Measurements from ENCODE around the gene TNNI2. TPM values are rescaled to one million over a fixed set of nuclear protein-coding genes. Genes with fewer than 3 reads are reported as not detected.

Gene TNNI2
- total and polyA plus RNA-seq, 10 of the 15 experiments (the other 5 are each of a cell fraction or from before 2014, with no cell fraction given) = 0.14 to 0.79 (median 0.37) TPM; not detected in 4

DNA sequence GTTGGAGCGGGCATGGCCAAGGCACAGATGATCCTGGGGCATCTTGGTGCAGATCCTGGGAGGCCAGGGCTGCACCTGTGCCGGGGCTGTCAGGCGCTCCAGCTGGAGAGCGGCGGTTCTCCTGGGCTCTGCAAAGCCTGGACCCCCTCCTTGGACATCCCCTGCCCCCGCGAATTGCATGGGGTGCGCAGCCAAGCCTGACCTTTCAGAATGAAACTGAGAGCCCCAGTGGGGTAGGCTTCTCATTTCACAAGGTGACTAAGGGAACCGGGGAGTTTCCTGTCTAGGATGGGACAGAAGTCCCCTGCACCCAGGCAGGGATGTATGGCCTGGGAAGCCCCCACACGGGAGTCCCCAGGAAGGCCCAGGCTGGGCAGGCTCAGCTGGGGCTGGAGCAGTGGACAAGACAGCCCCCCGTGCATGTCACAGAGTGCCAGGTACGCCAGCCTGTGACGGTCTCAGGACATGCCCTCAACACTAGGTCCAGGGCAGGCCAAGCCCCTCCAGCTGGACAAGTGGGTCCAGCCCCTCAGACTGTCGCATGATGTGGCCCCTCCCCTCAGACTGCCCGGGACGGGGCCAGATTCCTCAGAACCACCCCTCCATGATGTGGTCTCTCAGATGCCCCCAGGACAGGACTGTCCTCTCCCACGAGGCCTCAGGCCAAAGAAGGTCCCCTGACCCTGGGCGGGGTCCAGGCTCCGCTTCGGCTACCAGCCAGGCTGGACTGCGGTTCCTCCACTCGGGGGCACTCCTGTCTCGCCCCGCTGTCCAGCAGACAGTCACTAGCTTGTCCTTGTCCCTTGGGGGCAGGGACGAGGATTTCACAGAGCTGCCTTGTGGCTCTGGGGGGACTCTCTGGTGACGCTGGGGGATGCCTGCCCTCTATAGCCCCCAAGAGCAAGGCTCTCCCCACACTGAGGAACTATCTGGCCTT lies 16.4 kb downstream of the TNNI2 start:
- in situ Hi-C loops (cut with MboI) = loop anchor here (5.0 to 10.0 kb wide), 2 partner anchors 527 to 1010 kb away; partner anchors contain the start of genes POLR2L and TSPAN4
- ChIA-PET CTCF (interaction anchor here (1.1 to 5.5 kb wide), 6 partner anchors 8 to 181 kb away, joined by 3 to 23 read pairs (median 4); no protein-coding TSS in a partner anchor), SMC1A (ENCODE audit: uncharacterized antibody, unreplicated experiment) (interaction anchor here (1.4 to 1.7 kb wide), 3 partner anchors 14 to 161 kb away, joined by 3 to 6 read pairs (median 3); no protein-coding TSS in a partner anchor), RAD21 (ENCODE audit: unreplicated experiment) (interaction anchor here (0.7 to 1.2 kb wide), 4 partner anchors 8 to 145 kb away, joined by 3 read pairs; no protein-coding TSS in a partner anchor), POLR2A (interaction anchor here (0.9 kb wide), 1 partner anchor 39 kb away, joined by 4 read pairs; no protein-coding TSS in a partner anchor)
- DNase-seq (ENCODE audit: low read depth, low spot score) (peak; percentile 55), FAIRE-seq (peak; percentile 89), ATAC-seq (peak; percentile 57)
- Histone ChIP-seq H3K4me1 (ENCODE audit: control insufficient read depth, insufficient read depth, low read length) (peaks cover 49% of the 10 kb centered on the region), H4K20me1 (ENCODE audit: control insufficient read depth, insufficient read depth) (peaks cover 17% of the 10 kb centered on the region; the same call in 1 of the 2 replicates), H2AFZ (ENCODE audit: control insufficient read depth, low read depth, low read length) (no peak overlapping the region), H3K4me3 (peak overlapping the region; percentile 96), H3K27ac (ENCODE audit: control insufficient read depth, insufficient read depth) (peak overlapping the region; percentile 99), H3K4me2 (ENCODE audit: control insufficient read depth, insufficient read depth) (peak overlapping the region; percentile 100), H3K27me3 (replicated peaks in 1 of 2; ENCODE audit: control insufficient read depth in 2 of 2, insufficient read depth in 2 of 2, low read length in 1 of 2) (no peaks in the 10 kb centered on the region), H3K79me2 (ENCODE audit: control insufficient read depth, insufficient read depth, low read length) (peaks cover 79% of the 10 kb centered on the region), H3K9ac (ENCODE audit: control insufficient read depth, insufficient read depth, low read length) (peak overlapping the region; percentile 92), H3K9me3 (replicated peaks; ENCODE audit: control insufficient read depth, insufficient read depth, low read length) (no peaks in the 10 kb centered on the region), H3K36me3 (ENCODE audit: control insufficient read depth in 2 of 2, insufficient read depth in 2 of 2, low read length in 1 of 2) (peaks cover 1 to 3% of the 10 kb centered on the region in 2 experiments; a peak in 3 of 4 replicates)
- intact Hi-C loops (cut with micrococcal nuclease; ENCODE audit: unreplicated experiment) = loop anchor here (5.0 kb wide), 2 partner anchors 527 to 547 kb away; partner anchors contain the start of gene TSSC4
- no TSS peak for BruUV-seq (replicated peaks)
- 5% methylated on average over 26 of the region's 26 CpGs for WGBS (ENCODE audit: insufficient coverage, insufficient replicate concordance, low lambda C conversion rate, missing lambda C conversion rate)
- TF ChIP-seq ETV6 (conservative IDR thresholded peaks at IDR 0.05 in 1 of 2, IDR thresholded peaks at IDR 0.05 in 1 of 2; ENCODE audit: borderline replicate concordance in 1 of 2, low read depth in 1 of 2) (peak in 1 of 2 experiments; percentile 90; a peak in 2 of 4 replicates), TARDBP (IDR thresholded peaks at IDR 0.05; ENCODE audit: borderline replicate concordance) (peak; percentile 56; the same call in 1 of the 2 replicates), RAD21 (IDR thresholded peaks at IDR 0.05; ENCODE audit: insufficient read depth, low read depth, low read length) (peak; percentile 21; the same call in 1 of the 2 replicates), ATF7 (IDR thresholded peaks at IDR 0.05; ENCODE audit: low read depth) (peak; percentile 66), SRF (IDR thresholded peaks at IDR 0.05; ENCODE audit: low read depth in 2 of 2, low read length in 2 of 2) (peak in 1 of 2 experiments; percentile 72; a peak in 2 of 4 replicates), ZNF217 (IDR thresholded peaks at IDR 0.05) (no peak), NBN (IDR thresholded peaks at IDR 0.05) (peak; percentile 72), BACH1 (IDR thresholded peaks at IDR 0.05; ENCODE audit: borderline replicate concordance) (peak; percentile 31; the same call in 1 of the 2 replicates), EP300 (IDR thresholded peaks at IDR 0.05; ENCODE audit: borderline replicate concordance in 1 of 2, control insufficient read depth in 1 of 2, low read depth in 2 of 2, low read length in 2 of 2) (peak; percentile 84 to 87), IKZF1 (conservative IDR thresholded peaks at IDR 0.05) (peak; percentile 98), ZBED1 (IDR thresholded peaks at IDR 0.05; ENCODE audit: borderline replicate concordance) (peak; percentile 84; the same call in 1 of the 2 replicates), TAF1 (IDR thresholded peaks at IDR 0.05; ENCODE audit: borderline replicate concordance, low read depth, low read length) (0 out of 2 replicates have a peak, but pooled peaks have one; percentile 73), EGR1 (IDR thresholded peaks at IDR 0.05; ENCODE audit: borderline replicate concordance in 1 of 2, low read depth in 2 of 2, low read length in 2 of 2) (peak in 1 of 2 experiments; percentile 91; a peak in 2 of 3 replicates), POLR2AphosphoS5 (IDR thresholded peaks at IDR 0.05; ENCODE audit: low read length) (peak; percentile 10)
- TF ChIP-seq, protein P1, sequence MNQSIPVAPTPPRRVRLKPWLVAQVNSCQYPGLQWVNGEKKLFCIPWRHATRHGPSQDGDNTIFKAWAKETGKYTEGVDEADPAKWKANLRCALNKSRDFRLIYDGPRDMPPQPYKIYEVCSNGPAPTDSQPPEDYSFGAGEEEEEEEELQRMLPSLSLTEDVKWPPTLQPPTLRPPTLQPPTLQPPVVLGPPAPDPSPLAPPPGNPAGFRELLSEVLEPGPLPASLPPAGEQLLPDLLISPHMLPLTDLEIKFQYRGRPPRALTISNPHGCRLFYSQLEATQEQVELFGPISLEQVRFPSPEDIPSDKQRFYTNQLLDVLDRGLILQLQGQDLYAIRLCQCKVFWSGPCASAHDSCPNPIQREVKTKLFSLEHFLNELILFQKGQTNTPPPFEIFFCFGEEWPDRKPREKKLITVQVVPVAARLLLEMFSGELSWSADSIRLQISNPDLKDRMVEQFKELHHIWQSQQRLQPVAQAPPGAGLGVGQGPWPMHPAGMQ (IDR thresholded peaks at IDR 0.05; ENCODE audit: borderline replicate concordance) = no peak
- TF ChIP-seq, protein P2, sequence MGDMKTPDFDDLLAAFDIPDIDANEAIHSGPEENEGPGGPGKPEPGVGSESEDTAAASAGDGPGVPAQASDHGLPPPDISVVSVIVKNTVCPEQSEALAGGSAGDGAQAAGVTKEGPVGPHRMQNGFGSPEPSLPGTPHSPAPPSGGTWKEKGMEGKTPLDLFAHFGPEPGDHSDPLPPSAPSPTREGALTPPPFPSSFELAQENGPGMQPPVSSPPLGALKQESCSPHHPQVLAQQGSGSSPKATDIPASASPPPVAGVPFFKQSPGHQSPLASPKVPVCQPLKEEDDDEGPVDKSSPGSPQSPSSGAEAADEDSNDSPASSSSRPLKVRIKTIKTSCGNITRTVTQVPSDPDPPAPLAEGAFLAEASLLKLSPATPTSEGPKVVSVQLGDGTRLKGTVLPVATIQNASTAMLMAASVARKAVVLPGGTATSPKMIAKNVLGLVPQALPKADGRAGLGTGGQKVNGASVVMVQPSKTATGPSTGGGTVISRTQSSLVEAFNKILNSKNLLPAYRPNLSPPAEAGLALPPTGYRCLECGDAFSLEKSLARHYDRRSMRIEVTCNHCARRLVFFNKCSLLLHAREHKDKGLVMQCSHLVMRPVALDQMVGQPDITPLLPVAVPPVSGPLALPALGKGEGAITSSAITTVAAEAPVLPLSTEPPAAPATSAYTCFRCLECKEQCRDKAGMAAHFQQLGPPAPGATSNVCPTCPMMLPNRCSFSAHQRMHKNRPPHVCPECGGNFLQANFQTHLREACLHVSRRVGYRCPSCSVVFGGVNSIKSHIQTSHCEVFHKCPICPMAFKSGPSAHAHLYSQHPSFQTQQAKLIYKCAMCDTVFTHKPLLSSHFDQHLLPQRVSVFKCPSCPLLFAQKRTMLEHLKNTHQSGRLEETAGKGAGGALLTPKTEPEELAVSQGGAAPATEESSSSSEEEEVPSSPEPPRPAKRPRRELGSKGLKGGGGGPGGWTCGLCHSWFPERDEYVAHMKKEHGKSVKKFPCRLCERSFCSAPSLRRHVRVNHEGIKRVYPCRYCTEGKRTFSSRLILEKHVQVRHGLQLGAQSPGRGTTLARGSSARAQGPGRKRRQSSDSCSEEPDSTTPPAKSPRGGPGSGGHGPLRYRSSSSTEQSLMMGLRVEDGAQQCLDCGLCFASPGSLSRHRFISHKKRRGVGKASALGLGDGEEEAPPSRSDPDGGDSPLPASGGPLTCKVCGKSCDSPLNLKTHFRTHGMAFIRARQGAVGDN (IDR thresholded peaks at IDR 0.05) = no peak
